GM13977 (cell line): ENCODE data around the gene TSC22D1.

Experiments used
- DNase-seq: peaks from one replicate; pipeline ENCODE4 v3.0.0; 2012; ENCODE audit warnings: low spot score
- in situ Hi-C: fragments of 300-500 bp; cut with MboI; formaldehyde crosslinking; loops from one replicate; pipeline ENCODE4 v1.12.0; 2022; ENCODE audit warnings: low sequenced_read_pairs, low pct_unique_long_range_greater_than_20kb, mixed read lengths, inconsistent platforms; ENCODE audit not compliant: unreplicated experiment
- TF ChIP-seq, protein P1 (sequence below): IDR thresholded peaks from 2 replicates; pipeline ENCODE4 v1.5.1; 2012; ENCODE audit warnings: mild to moderate bottlenecking, control low read depth; ENCODE audit not compliant: insufficient read depth; ENCODE audit errors: extremely low read depth, missing control alignments

The TSC22D1 gene

GRCh38 chr13:44484562-44485138, 91.5 kb downstream of the TSC22D1 start:
- in situ Hi-C loops: loop anchor here (10.0 kb wide), 1 partner anchor 490 kb away; no protein-coding TSS in a partner anchor
- TF ChIP-seq, protein P1, sequence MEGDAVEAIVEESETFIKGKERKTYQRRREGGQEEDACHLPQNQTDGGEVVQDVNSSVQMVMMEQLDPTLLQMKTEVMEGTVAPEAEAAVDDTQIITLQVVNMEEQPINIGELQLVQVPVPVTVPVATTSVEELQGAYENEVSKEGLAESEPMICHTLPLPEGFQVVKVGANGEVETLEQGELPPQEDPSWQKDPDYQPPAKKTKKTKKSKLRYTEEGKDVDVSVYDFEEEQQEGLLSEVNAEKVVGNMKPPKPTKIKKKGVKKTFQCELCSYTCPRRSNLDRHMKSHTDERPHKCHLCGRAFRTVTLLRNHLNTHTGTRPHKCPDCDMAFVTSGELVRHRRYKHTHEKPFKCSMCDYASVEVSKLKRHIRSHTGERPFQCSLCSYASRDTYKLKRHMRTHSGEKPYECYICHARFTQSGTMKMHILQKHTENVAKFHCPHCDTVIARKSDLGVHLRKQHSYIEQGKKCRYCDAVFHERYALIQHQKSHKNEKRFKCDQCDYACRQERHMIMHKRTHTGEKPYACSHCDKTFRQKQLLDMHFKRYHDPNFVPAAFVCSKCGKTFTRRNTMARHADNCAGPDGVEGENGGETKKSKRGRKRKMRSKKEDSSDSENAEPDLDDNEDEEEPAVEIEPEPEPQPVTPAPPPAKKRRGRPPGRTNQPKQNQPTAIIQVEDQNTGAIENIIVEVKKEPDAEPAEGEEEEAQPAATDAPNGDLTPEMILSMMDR: no peak
- DNase-seq: peak; percentile 10

- in situ Hi-C loops: loop anchor here (10.0 kb wide), 1 partner anchor 400 kb away; no protein-coding TSS in a partner anchor
- TF ChIP-seq, protein P1: no peak
- DNase-seq: no peak
Observed at GRCh38 chr13:44474122-44474910, 101.8 kb downstream of the TSC22D1 start.

- DNase-seq: no peak
- in situ Hi-C loops: loop anchor here (10.0 kb wide), 1 partner anchor 403 kb away; no protein-coding TSS in a partner anchor
- TF ChIP-seq, protein P1: no peak
Observed at GRCh38 chr13:44471686-44472085, 104.4 kb downstream of the TSC22D1 start.

- in situ Hi-C loops: loop anchor here (10.0 kb wide), 1 partner anchor 404 kb away; no protein-coding TSS in a partner anchor
- DNase-seq: no peak
- TF ChIP-seq, protein P1: peak; percentile 47
Observed at GRCh38 chr13:44470638-44471562, 105.2 kb downstream of the TSC22D1 start.

- TF ChIP-seq, protein P1: no peak
- DNase-seq: no peak
- in situ Hi-C loops: no loop called here
Observed at GRCh38 chr13:44468874-44469273, 107.3 kb downstream of the TSC22D1 start.

GRCh38 chr13:44465318-44465717, 110.8 kb downstream of the TSC22D1 start:
- no peak for DNase-seq
- in situ Hi-C loops: no loop called here
- TF ChIP-seq, protein P1: no peak
